Transverse colon (tissue), 4 donors: Measurements from ENCODE around the gene RUFY4. TPM values are rescaled to one million over a fixed set of nuclear protein-coding genes. Genes with fewer than 3 reads are reported as not detected.

Source experiments
- DNase-seq: peaks from one replicate; pipeline ENCODE4 v3.0.0-alpha.2; 2019
- H3K27ac ChIP-seq, 4 donors: fragments of 200-600 bp; sonication (generic); 2 replicates each; pipeline ENCODE4 v1.5.1; 2016 to 2018; ENCODE audit warnings: inconsistent platforms in 4 of 4
- H3K27me3 ChIP-seq: fragments of 200-600 bp; sonication (generic); 2 replicates; pipeline ENCODE4 v1.5.1; 2017; ENCODE audit warnings: inconsistent platforms
- H3K36me3 ChIP-seq, 4 donors: fragments of 200-600 bp; sonication (generic); 2 replicates each; pipeline ENCODE4 v1.5.1; 2017 to 2019; ENCODE audit warnings: inconsistent platforms in 4 of 4
- H3K4me1 ChIP-seq, 4 donors: fragments of 200-600 bp; sonication (generic); 2 replicates each; pipeline ENCODE4 v1.5.1; 2017 to 2020; ENCODE audit warnings: inconsistent platforms in 4 of 4
- H3K4me3 ChIP-seq, 4 donors: fragments of 200-600 bp; sonication (generic); 1 replicate in 1 of 4; 2 replicates in 3 of 4; pipeline versions ENCODE4 v1.5.1 to v1.6.1; 2017 to 2019; ENCODE audit warnings: inconsistent platforms in 4 of 4
- H3K9me3 ChIP-seq, 2 donors: fragments of 200-600 bp; sonication (generic); 2 replicates each; pipeline ENCODE4 v1.5.1; 2017 to 2019; ENCODE audit warnings: inconsistent platforms in 2 of 2
- CTCF ChIP-seq, 5 experiments: fragments of 200-600 bp in 3 of 5; fragments of 450-650 bp in 2 of 5; sonication (generic) in 3 of 5; IDR thresholded peaks; 1 replicate in 2 of 5; 2 replicates in 3 of 5; pipeline ENCODE4 v1.5.1; 2016 to 2017; ENCODE audit warnings: antibody characterized with exemption in 5 of 5, inconsistent platforms in 3 of 5, mild to moderate bottlenecking in 2 of 5, moderate library complexity in 1 of 5
- EP300 ChIP-seq: sonication (generic); formaldehyde crosslinking; IDR thresholded peaks from one replicate; pipeline ENCODE4 v1.6.1; 2017; ENCODE audit warnings: antibody characterized with exemption, low read depth
- POLR2A ChIP-seq: fragments of 450-650 bp; IDR thresholded peaks from one replicate; pipeline ENCODE4 v1.6.1; 2016; ENCODE audit warnings: antibody characterized with exemption, mild to moderate bottlenecking, moderate library complexity
- POLR2AphosphoS5 ChIP-seq, 3 donors: sonication (generic); formaldehyde crosslinking; IDR thresholded peaks; one replicate each; pipeline ENCODE4 v1.6.1; 2016; ENCODE audit warnings: antibody characterized with exemption in 3 of 3
- WGBS, 2 donors: methylation state at CpG; one replicate each; pipeline ENCODE4 v1.1.5; 2018; ENCODE audit warnings: low coverage in 1 of 2; 5-methylcytosine and 5-hydroxymethylcytosine counted together
- in situ Hi-C, 4 donors: fragments of 200-750 bp; cut with MboI; loops; one replicate each; pipeline versions ENCODE4 v1.15.0 to v1.15.1; 2017; ENCODE audit warnings: low sequenced_read_pairs in 3 of 4, low pct_ligation_motif_present in 1 of 4, low pct_unique_long_range_greater_than_20kb in 1 of 4
- intact Hi-C: fragments of 100-400 bp; cut with DNase I; formaldehyde crosslinking; loops from one replicate; pipeline ENCODE4 v1.15.1; 2023; ENCODE audit warnings: low total_unique reads
- total RNA-seq, 4 donors: library from RNA; depleted of rRNA; stranded (reverse); fragments of >200 nt; gene quantifications; one replicate each; pipeline ENCODE4 v1.1.0, GENCODE V29; 2016

RUFY4 gene
- total RNA-seq, 4 donors from 2014 or later, result 1.9 TPM; not detected in 3

- intact Hi-C loops (no loop called here), in situ Hi-C loops (loop anchor here in 1 of 4 donors (25.0 kb wide), 1 partner anchor 237 kb away; no protein-coding TSS in a partner anchor)
- Histone ChIP-seq H3K27ac (no peak overlapping the region), H3K4me1 (no peaks in the 10 kb centered on the region), H3K4me3 (no peak overlapping the region), H3K36me3 (no peaks in the 10 kb centered on the region), H3K9me3 (no peaks in the 10 kb centered on the region), H3K27me3 (no peaks in the 10 kb centered on the region)
- peak; percentile 1 for DNase-seq
- TF ChIP-seq CTCF (IDR thresholded peaks at IDR 0.05) (no peak), POLR2AphosphoS5 (IDR thresholded peaks at IDR 0.05) (no peak), EP300 (no peak), POLR2A (no peak)
- WGBS, 2 donors, result 50 to 73% methylated on average over 1 to 2 of the region's 2 CpGs
Observed at GRCh38 chr2:218024336-218024735, 44.7 kb upstream of the RUFY4 start.

- H3K9me3 ChIP-seq, result no peaks in the 10 kb centered on the region
- no peaks in the 10 kb centered on the region for H3K4me1 ChIP-seq
- H3K27me3 ChIP-seq, result no peaks in the 10 kb centered on the region
- TF ChIP-seq CTCF (IDR thresholded peaks at IDR 0.05) (no peak), EP300 (no peak), POLR2A (no peak), POLR2AphosphoS5 (IDR thresholded peaks at IDR 0.05) (no peak)
- H3K27ac ChIP-seq, result no peak overlapping the region
- in situ Hi-C loops, result loop anchor here in 1 of 4 donors (25.0 kb wide), 1 partner anchor 238 kb away; no protein-coding TSS in a partner anchor
- no peak overlapping the region for H3K4me3 ChIP-seq
- DNase-seq, result no peak
- H3K36me3 ChIP-seq, result no peaks in the 10 kb centered on the region
- intact Hi-C loops, result no loop called here
- WGBS, 2 donors, result 87% methylated on average over 2 of the region's 2 CpGs; no CpG with 5 or more reads in 1 of the 2 donors
Observed at GRCh38 chr2:218024871-218025270, 44.2 kb upstream of the RUFY4 start.

- no peaks in the 10 kb centered on the region for H3K9me3 ChIP-seq
- no peak overlapping the region for H3K4me3 ChIP-seq
- H3K27me3 ChIP-seq, result no peaks in the 10 kb centered on the region
- H3K4me1 ChIP-seq, result no peaks in the 10 kb centered on the region
- DNase-seq, result no peak
- intact Hi-C loops, result no loop called here
- TF ChIP-seq POLR2A (no peak), EP300 (no peak), CTCF (IDR thresholded peaks at IDR 0.05) (no peak), POLR2AphosphoS5 (IDR thresholded peaks at IDR 0.05) (no peak)
- no peak overlapping the region for H3K27ac ChIP-seq
- in situ Hi-C loops, result no loop called here
- no peaks in the 10 kb centered on the region for H3K36me3 ChIP-seq
- 78% methylated on average over 7 of the region's 7 CpGs; no CpG with 5 or more reads in 1 of the 2 donors for WGBS, 2 donors
Observed at GRCh38 chr2:218026244-218026643, 42.8 kb upstream of the RUFY4 start.

GRCh38 chr2:218026676-218027425 lies 42.2 kb upstream of the RUFY4 start:
- Histone ChIP-seq H3K27me3 (no peaks in the 10 kb centered on the region), H3K4me1 (no peaks in the 10 kb centered on the region), H3K4me3 (no peak overlapping the region), H3K36me3 (no peaks in the 10 kb centered on the region), H3K27ac (no peak overlapping the region), H3K9me3 (no peaks in the 10 kb centered on the region)
- DNase-seq, result no peak
- TF ChIP-seq CTCF (IDR thresholded peaks at IDR 0.05) (no peak), POLR2AphosphoS5 (IDR thresholded peaks at IDR 0.05) (no peak), POLR2A (no peak), EP300 (no peak)
- in situ Hi-C loops, result no loop called here
- WGBS, 2 donors, result 72 to 79% methylated on average over 4 to 17 of the region's 17 CpGs
- intact Hi-C loops, result no loop called here
